ENCODE data around the gene SCN4B. TPM values are rescaled to one million over a fixed set of nuclear protein-coding genes. Genes with fewer than 3 reads are reported as not detected.

Gene SCN4B
- total and polyA plus RNA-seq, 10 of the 15 experiments (the other 5 are each of a cell fraction or from before 2014, with no cell fraction given), result 0.01 to 0.49 (median 0.04) TPM; not detected in 5

DNA sequence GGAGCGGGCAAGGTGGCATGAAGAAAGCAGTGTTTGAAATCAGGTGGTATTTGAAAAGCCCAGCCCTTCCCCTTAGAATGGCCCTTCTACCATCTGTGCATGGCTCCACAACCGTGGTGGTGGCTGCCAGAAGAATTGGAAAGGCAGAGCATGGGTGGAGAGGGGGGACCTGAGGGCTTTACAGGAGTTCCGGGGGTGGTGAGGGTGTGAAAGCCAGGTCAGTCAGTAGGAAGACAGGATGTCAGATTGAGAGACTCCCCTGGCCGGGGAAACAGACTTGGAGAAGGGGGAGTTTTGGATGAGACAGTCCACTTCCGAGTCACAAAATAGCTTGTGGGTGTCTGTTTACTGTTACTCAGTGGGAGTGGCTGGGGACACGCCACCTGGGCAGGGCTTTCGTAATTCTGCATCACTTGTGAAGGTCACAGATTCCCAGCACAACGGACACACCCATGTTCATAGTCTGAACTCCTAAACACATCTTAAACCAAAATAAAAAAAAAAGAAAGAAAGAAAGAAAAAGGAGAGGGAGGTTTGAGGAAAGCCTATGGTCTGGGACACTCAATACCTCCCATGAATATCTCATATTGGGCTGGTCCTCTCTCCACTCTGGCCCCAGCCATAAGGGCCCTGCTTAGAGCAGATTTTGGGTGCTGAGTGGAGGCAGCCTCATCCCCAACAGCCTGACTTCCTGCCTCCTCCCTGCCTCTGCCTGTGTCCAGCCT, 41.4 kb downstream of the SCN4B start:
- Histone ChIP-seq H3K4me2 (ENCODE audit: control insufficient read depth, insufficient read depth) (no peak overlapping the region), H3K27ac (ENCODE audit: control insufficient read depth, insufficient read depth) (no peak overlapping the region), H2AFZ (ENCODE audit: control insufficient read depth, low read depth, low read length) (no peak overlapping the region), H3K4me1 (ENCODE audit: control insufficient read depth, insufficient read depth, low read length) (no peaks in the 10 kb centered on the region), H3K9me3 (replicated peaks; ENCODE audit: control insufficient read depth, insufficient read depth, low read length) (no peaks in the 10 kb centered on the region), H3K27me3 (replicated peaks in 1 of 2; ENCODE audit: control insufficient read depth in 2 of 2, insufficient read depth in 2 of 2, low read length in 1 of 2) (peaks cover 0 to 2% of the 10 kb centered on the region in 2 experiments; a peak in 1 of 4 replicates), H3K36me3 (ENCODE audit: control insufficient read depth in 2 of 2, insufficient read depth in 2 of 2, low read length in 1 of 2) (no peaks in the 10 kb centered on the region), H3K4me3 (no peak overlapping the region), H3K9ac (ENCODE audit: control insufficient read depth, insufficient read depth, low read length) (no peak overlapping the region), H4K20me1 (ENCODE audit: control insufficient read depth, insufficient read depth) (no peaks in the 10 kb centered on the region), H3K79me2 (ENCODE audit: control insufficient read depth, insufficient read depth, low read length) (no peaks in the 10 kb centered on the region)
- CTCF ChIA-PET, result interaction anchor here (1.2 kb wide), 1 partner anchor 28 kb away, joined by 4 read pairs; no protein-coding TSS in a partner anchor
- ATAC-seq (no peak), DNase-seq (ENCODE audit: low read depth, low spot score) (no peak), FAIRE-seq (no peak)
- TF ChIP-seq FOXK2 (IDR thresholded peaks at IDR 0.05) (0 out of 2 replicates have a peak, but pooled peaks have one; percentile 26), SPI1 (IDR thresholded peaks at IDR 0.05; ENCODE audit: borderline replicate concordance, insufficient read depth, low read depth, low read length) (no peak)
- RAD21 ChIA-PET (ENCODE audit: unreplicated experiment), result no interaction called here
- intact Hi-C loops (cut with micrococcal nuclease; ENCODE audit: unreplicated experiment), result no loop called here
- no TSS peak for BruUV-seq (replicated peaks)
- in situ Hi-C loops (cut with MboI), result no loop called here
- whole genome bisulfite sequencing (ENCODE audit: insufficient coverage, insufficient replicate concordance, low lambda C conversion rate, missing lambda C conversion rate), result 32% methylated on average over 8 of the region's 8 CpGs
- POLR2A ChIA-PET, result no interaction called here
- SMC1A ChIA-PET (ENCODE audit: uncharacterized antibody, unreplicated experiment), result no interaction called here

DNA sequence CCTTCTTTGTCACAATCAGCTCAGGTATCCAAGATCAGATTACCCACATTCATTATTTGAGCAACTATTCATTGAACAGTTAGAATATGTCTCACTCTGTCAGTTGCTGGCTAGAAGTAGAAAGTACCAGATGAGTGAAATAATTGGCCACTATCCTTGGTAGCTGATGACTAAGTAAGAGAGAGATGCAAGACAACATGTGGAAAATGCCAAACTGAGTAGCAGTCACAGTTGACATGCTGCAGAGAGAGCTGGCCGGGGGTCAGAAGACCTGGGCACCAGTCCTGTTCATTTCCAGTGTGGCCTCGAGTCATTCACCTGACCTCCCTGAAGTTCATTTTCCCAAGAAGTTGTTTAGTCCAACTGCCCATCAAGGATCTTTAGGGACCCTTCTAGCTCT, 43.4 kb downstream of the SCN4B start:
- no peak for FAIRE-seq
- H3K27ac ChIP-seq (ENCODE audit: control insufficient read depth, insufficient read depth), result no peak overlapping the region
- no peaks in the 10 kb centered on the region for H3K9me3 ChIP-seq (replicated peaks; ENCODE audit: control insufficient read depth, insufficient read depth, low read length)
- intact Hi-C loops (cut with micrococcal nuclease; ENCODE audit: unreplicated experiment), result no loop called here
- no peak for DNase-seq (ENCODE audit: low read depth, low spot score)
- H3K9ac ChIP-seq (ENCODE audit: control insufficient read depth, insufficient read depth, low read length), result no peak overlapping the region
- no peaks in the 10 kb centered on the region for H3K79me2 ChIP-seq (ENCODE audit: control insufficient read depth, insufficient read depth, low read length)
- no peaks in the 10 kb centered on the region for H3K4me1 ChIP-seq (ENCODE audit: control insufficient read depth, insufficient read depth, low read length)
- H3K4me2 ChIP-seq (ENCODE audit: control insufficient read depth, insufficient read depth), result no peak overlapping the region
- H3K4me3 ChIP-seq, result no peak overlapping the region
- no peak for ATAC-seq
- H4K20me1 ChIP-seq (ENCODE audit: control insufficient read depth, insufficient read depth), result no peaks in the 10 kb centered on the region
- peaks cover 0 to 2% of the 10 kb centered on the region in 2 experiments; a peak in 1 of 4 replicates for H3K27me3 ChIP-seq (replicated peaks in 1 of 2; ENCODE audit: control insufficient read depth in 2 of 2, insufficient read depth in 2 of 2, low read length in 1 of 2)
- no TSS peak for BruUV-seq (replicated peaks)
- SMC1A ChIA-PET (ENCODE audit: uncharacterized antibody, unreplicated experiment), result interaction anchor here (0.8 to 1.0 kb wide), 2 partner anchors 9 to 23 kb away, joined by 3 to 4 read pairs; no protein-coding TSS in a partner anchor
- RAD21 ChIA-PET (ENCODE audit: unreplicated experiment), result no interaction called here
- POLR2A ChIA-PET, result no interaction called here
- CTCF ChIA-PET, result no interaction called here
- H3K36me3 ChIP-seq (ENCODE audit: control insufficient read depth in 2 of 2, insufficient read depth in 2 of 2, low read length in 1 of 2), result no peaks in the 10 kb centered on the region
- TF ChIP-seq, protein P1, sequence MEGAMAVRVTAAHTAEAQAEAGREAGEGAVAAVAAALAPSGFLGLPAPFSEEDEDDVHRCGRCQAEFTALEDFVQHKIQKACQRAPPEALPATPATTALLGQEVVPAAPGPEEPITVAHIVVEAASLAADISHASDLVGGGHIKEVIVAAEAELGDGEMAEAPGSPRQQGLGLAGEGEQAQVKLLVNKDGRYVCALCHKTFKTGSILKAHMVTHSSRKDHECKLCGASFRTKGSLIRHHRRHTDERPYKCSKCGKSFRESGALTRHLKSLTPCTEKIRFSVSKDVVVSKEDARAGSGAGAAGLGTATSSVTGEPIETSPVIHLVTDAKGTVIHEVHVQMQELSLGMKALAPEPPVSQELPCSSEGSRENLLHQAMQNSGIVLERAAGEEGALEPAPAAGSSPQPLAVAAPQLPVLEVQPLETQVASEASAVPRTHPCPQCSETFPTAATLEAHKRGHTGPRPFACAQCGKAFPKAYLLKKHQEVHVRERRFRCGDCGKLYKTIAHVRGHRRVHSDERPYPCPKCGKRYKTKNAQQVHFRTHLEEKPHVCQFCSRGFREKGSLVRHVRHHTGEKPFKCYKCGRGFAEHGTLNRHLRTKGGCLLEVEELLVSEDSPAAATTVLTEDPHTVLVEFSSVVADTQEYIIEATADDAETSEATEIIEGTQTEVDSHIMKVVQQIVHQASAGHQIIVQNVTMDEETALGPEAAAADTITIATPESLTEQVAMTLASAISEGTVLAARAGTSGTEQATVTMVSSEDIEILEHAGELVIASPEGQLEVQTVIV (IDR thresholded peaks at IDR 0.05; ENCODE audit: borderline replicate concordance, partially characterized antibody), result no peak
- no peak for TF ChIP-seq NRF1 (conservative IDR thresholded peaks at IDR 0.05; ENCODE audit: low read depth, low read length)
- in situ Hi-C loops (cut with MboI), result no loop called here
- H2AFZ ChIP-seq (ENCODE audit: control insufficient read depth, low read depth, low read length), result no peak overlapping the region
- 0% methylated on average over 2 of the region's 2 CpGs for WGBS (ENCODE audit: insufficient coverage, insufficient replicate concordance, low lambda C conversion rate, missing lambda C conversion rate)

Data from GM12878 (cell line).